Adrenal gland (tissue), 12 donors: ENCODE measurements around the gene CPNE4. TPM values are rescaled to one million over a fixed set of nuclear protein-coding genes. Genes with fewer than 3 reads are reported as not detected.

Experiments
- DNase-seq, 7 donors: peaks; one replicate each; pipeline ENCODE4 v3.0.0-alpha.2; 2019 to 2020
- H3K27ac ChIP-seq, 5 donors: fragments of 200-600 bp; sonication (generic) in 4 of 5; 1 replicate in 3 of 5; 2 replicates in 2 of 5; pipeline versions ENCODE4 v1.5.1 to v1.8.0; 2016 to 2020; ENCODE audit warnings: mild to moderate bottlenecking in 1 of 5
- H3K27me3 ChIP-seq: fragments of 200-600 bp; 2 replicates; pipeline ENCODE4 v1.8.0; 2021
- H3K36me3 ChIP-seq, 2 donors: fragments of 200-600 bp; replicated peaks in 1 of 2; 1 replicate in 1 of 2; 2 replicates in 1 of 2; pipeline versions ENCODE4 v1.5.1 to v1.8.0; 2018 to 2022
- H3K4me1 ChIP-seq, 2 donors: fragments of 200-600 bp; replicated peaks in 1 of 2; 1 replicate in 1 of 2; 2 replicates in 1 of 2; pipeline versions ENCODE4 v1.5.1 to v1.8.0; 2018 to 2021
- H3K4me3 ChIP-seq, 4 donors: fragments of 200-600 bp; sonication (generic) in 3 of 4; one replicate each; pipeline ENCODE4 v1.5.1; 2016 to 2018
- H3K9me3 ChIP-seq, 3 donors: fragments of 200-600 bp; sonication (generic) in 1 of 3; replicated peaks in 1 of 3; 1 replicate in 2 of 3; 2 replicates in 1 of 3; pipeline versions ENCODE4 v1.5.1 to v1.8.0; 2016 to 2021
- CTCF ChIP-seq, 6 experiments: fragments of 450-650 bp in 4 of 6; fragments of 200-600 bp in 2 of 6; sonication (generic) in 1 of 6; IDR thresholded peaks; 1 replicate in 5 of 6; 2 replicates in 1 of 6; pipeline versions ENCODE4 v1.5.1 to v1.8.0; 2016 to 2021; ENCODE audit warnings: antibody characterized with exemption in 6 of 6, mild to moderate bottlenecking in 2 of 6, moderate library complexity in 1 of 6
- POLR2A ChIP-seq, 2 donors: fragments of 450-650 bp; IDR thresholded peaks; one replicate each; pipeline ENCODE4 v1.6.1; 2017; ENCODE audit warnings: antibody characterized with exemption in 2 of 2, mild to moderate bottlenecking in 2 of 2, moderate library complexity in 1 of 2
- WGBS, 4 donors: extraction: QIAGEN DNeasy Blood & Tissue Kit in 2 of 4; methylation state at CpG; one replicate each; pipeline versions ENCODE4 v1.1.5 to v1.1.7; 2013 to 2017; 5-methylcytosine and 5-hydroxymethylcytosine counted together
- intact Hi-C, 2 donors: fragments of 100-400 bp; cut with DNase I; formaldehyde crosslinking; loops; one replicate each; pipeline versions ENCODE4 v1.14.1 to v1.15.0; 2022 to 2023
- polyA plus RNA-seq, 3 donors: library from polyadenylated mRNA; stranded (reverse); fragments of 200-250 nt in 2 of 3; fragments of 350-450 nt in 1 of 3; fragmentation: Illumina TruSeq in 1 of 3; extraction: RNeasy Lipid Tissue Mini Kit (QIAGEN cat#74804) in 1 of 3; gene quantifications; one replicate each; pipeline ENCODE4 v1.2.3, GENCODE V29; 2013 to 2014
- total RNA-seq, 9 donors: library from RNA; depleted of rRNA in 4 of 9; stranded (reverse); fragments of >200 nt in 4 of 9; fragments of 120-200 nt in 1 of 9; fragmentation: NEBNext Ultra II Directional in 1 of 9; extraction: Animal tissue kit (Norgen Biotek cat#: 25700) in 1 of 9; gene quantifications; one replicate each; pipeline versions ENCODE4 v1.1.0 to v1.2.4, GENCODE V29; 2013 to 2023
- donor health status: healthy with polysubstance abuse.
- donor health status: Bipolar disorder and iron deficiency.
- donor health status: DM: yes; HTN: yes; CAD: no.
- donor health status: DM: no; HTN: no; CAD: no.
- donor health status: DM: no; HTN: no; CAD: no.
- donor health status: DM: yes; HTN: yes; CAD: no.

The CPNE4 gene
- total and polyA plus RNA-seq, 12 donors = 0.11 to 7.5 (median 0.59) TPM

GRCh38 chr3:131847966-131848510 lies 186.8 kb downstream of the CPNE4 start:
- H3K4me3 ChIP-seq = no peak overlapping the region
- WGBS, 4 donors = 50 to 67% (median 54%) methylated on average over 1 of the region's 1 CpG
- intact Hi-C loops = no loop called here
- H3K36me3 ChIP-seq = no peaks in the 10 kb centered on the region
- no peak overlapping the region for H3K27ac ChIP-seq
- no peaks in the 10 kb centered on the region for H3K27me3 ChIP-seq
- no peak for DNase-seq
- no peaks in the 10 kb centered on the region for H3K9me3 ChIP-seq
- no peaks in the 10 kb centered on the region for H3K4me1 ChIP-seq
- no peak for TF ChIP-seq CTCF (IDR thresholded peaks at IDR 0.05)
- TF ChIP-seq POLR2A (IDR thresholded peaks at IDR 0.05) = no peak

GRCh38 chr3:131846296-131846924 lies 188.4 kb downstream of the CPNE4 start:
- Histone ChIP-seq H3K4me1 (no peaks in the 10 kb centered on the region), H3K4me3 (no peak overlapping the region), H3K9me3 (no peaks in the 10 kb centered on the region), H3K27ac (no peak overlapping the region), H3K27me3 (no peaks in the 10 kb centered on the region), H3K36me3 (no peaks in the 10 kb centered on the region)
- TF ChIP-seq CTCF (IDR thresholded peaks at IDR 0.05) (no peak), POLR2A (IDR thresholded peaks at IDR 0.05) (no peak)
- DNase-seq = no peak
- 17 to 84% (median 58%) methylated on average over 3 of the region's 3 CpGs for WGBS, 4 donors
- intact Hi-C loops = no loop called here

GRCh38 chr3:131843174-131843573 lies 191.6 kb downstream of the CPNE4 start:
- Histone ChIP-seq H3K36me3 (no peaks in the 10 kb centered on the region), H3K27ac (no peak overlapping the region), H3K4me3 (no peak overlapping the region), H3K9me3 (no peaks in the 10 kb centered on the region), H3K27me3 (no peaks in the 10 kb centered on the region), H3K4me1 (no peaks in the 10 kb centered on the region)
- intact Hi-C loops = no loop called here
- TF ChIP-seq POLR2A (IDR thresholded peaks at IDR 0.05) = no peak
- TF ChIP-seq CTCF (IDR thresholded peaks at IDR 0.05) = no peak
- WGBS, 4 donors = 74 to 80% (median 78%) methylated on average over 9 of the region's 9 CpGs
- DNase-seq = no peak

GRCh38 chr3:131840156-131840797 lies 194.5 kb downstream of the CPNE4 start:
- DNase-seq = no peak
- Histone ChIP-seq H3K4me3 (no peak overlapping the region), H3K4me1 (no peaks in the 10 kb centered on the region), H3K27ac (no peak overlapping the region), H3K9me3 (no peaks in the 10 kb centered on the region), H3K36me3 (no peaks in the 10 kb centered on the region), H3K27me3 (no peaks in the 10 kb centered on the region)
- 47 to 67% (median 52%) methylated on average over 1 of the region's 1 CpG for WGBS, 4 donors
- intact Hi-C loops = no loop called here
- TF ChIP-seq CTCF (IDR thresholded peaks at IDR 0.05) (no peak), POLR2A (IDR thresholded peaks at IDR 0.05) (no peak)
